Diencephalon (tissue), 1 donor: ENCODE data around the gene PATL1. TPM values are rescaled to one million over a fixed set of nuclear protein-coding genes. Genes with fewer than 3 reads are reported as not detected.

ENCODE experiments used
- small RNA-seq: library from RNA; depleted of rRNA; stranded (forward); fragments of <200 nt; gene quantifications from one replicate; pipeline ENCODE3, GENCODE V24; 2014
- total RNA-seq: library from RNA; depleted of rRNA; stranded (reverse); fragments of >200 nt; gene quantifications from one replicate; pipeline ENCODE4 v1.2.3, GENCODE V29; 2014

Gene PATL1, protein sequence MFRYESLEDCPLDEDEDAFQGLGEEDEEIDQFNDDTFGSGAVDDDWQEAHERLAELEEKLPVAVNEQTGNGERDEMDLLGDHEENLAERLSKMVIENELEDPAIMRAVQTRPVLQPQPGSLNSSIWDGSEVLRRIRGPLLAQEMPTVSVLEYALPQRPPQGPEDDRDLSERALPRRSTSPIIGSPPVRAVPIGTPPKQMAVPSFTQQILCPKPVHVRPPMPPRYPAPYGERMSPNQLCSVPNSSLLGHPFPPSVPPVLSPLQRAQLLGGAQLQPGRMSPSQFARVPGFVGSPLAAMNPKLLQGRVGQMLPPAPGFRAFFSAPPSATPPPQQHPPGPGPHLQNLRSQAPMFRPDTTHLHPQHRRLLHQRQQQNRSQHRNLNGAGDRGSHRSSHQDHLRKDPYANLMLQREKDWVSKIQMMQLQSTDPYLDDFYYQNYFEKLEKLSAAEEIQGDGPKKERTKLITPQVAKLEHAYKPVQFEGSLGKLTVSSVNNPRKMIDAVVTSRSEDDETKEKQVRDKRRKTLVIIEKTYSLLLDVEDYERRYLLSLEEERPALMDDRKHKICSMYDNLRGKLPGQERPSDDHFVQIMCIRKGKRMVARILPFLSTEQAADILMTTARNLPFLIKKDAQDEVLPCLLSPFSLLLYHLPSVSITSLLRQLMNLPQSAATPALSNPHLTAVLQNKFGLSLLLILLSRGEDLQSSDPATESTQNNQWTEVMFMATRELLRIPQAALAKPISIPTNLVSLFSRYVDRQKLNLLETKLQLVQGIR
- total RNA-seq = 5.8 TPM

DNA sequence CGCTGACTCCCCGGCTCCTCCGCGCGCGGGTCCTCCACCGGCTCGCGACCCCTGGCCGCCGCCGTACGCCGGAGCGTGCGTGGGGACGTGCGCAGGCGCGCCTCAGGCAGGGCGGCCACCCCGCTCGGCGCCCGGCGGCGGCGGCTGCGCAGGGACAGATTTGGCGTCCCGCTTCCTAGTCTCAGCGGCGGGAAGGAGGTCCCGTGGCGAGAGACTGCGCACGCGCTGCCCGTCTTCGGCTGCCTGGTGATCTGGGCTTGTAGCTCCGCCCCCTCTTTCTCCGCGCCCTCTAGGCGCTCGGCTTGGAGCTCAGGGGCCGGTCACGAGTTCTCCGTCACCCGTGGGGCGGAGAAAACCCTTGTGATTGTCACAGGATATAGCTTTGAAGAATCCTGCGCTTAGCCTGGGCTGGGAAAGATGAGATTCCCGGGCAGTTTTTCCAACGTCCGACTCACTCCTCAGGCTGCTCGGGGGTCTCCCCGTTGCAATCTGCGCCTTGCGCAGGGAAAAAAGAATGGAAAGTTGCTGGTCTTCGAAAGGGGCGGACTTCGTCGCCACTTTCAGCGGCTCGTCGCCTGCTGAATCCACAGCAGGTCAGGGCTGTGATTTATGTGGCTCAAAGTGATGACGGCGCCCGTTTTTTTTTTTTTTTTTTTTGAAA, at the start of gene PATL1:
TSS of gene PATL1 (minus strand) at position 88 of the 661 bp plus-strand sequence. CDS start 142 bp downstream, outside the sequence.

DNA sequence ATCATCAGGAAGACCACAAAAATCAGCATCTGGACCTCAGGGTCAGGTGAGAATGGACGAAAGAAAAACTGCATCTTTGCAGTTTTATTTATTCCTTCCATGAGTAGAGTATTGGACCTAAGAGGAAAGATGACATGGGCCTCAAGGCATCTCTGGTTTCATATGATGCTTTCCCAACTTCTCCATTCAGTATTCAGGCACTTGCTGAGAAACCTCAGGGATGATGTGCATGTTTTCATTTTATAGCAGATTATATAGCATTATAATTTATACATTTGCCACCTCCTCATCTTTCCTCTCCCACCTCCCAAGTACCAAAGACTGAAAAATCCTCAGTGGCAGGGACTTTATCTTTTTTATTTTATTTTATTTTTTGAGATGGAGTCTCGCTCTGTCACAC, 44.9 kb upstream of the PATL1 start, which contains the start of gene OR10V1:
TSS of gene OR10V1 (minus strand) at position 101 of the 400 bp plus-strand sequence. CDS start at position 101, 0 bp downstream.

DNA sequence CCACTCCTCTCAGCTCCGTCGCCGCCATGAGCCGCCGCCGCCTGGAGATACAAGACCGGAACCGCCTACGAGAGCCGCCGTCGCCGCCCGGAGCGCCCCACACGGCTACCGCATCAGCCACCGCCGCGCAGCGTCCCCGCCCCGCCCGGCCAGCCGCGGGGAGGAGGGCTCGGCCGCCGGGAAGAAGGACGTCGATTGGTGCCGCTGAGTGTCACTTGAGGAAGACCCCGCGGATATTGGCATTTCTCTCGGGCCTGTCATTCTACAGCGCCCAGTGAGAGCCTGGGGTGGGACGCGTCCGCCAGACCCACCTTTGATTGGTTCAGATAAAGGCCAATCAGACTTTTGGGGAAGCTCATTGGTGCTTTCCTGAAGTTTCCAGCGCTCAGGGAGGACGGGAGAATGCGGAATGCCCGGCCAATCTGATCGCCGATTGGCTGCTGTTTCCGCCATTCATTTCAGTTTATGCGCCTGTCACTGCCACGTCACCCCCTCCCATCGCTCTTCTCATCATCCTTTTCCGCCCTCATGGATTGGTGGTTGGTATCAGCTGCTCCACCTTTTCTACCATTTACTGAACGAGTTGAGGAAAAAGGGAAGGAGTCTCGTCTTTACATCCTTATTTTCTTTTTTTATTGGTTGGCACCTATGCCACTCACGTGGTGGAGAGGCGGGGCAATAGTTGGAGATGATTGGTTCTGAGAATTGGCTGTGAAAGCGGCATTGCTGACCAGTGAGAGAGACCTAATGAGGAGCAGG, 53.0 kb downstream of the PATL1 start, which contains the start of gene OSBP:
TSS of gene OSBP (minus strand) at position 138 of the 759 bp plus-strand sequence. CDS start at position 28, 110 bp downstream.

Small RNA genes within 50 kb of the gene (small RNA-seq; reads per million reads assigned to genes)
- gene MIR3162 = not detected

Other genes with a start within 250 kb of the PATL1 start
- not detected for gene OR5A2, start 242.6 kb downstream of the PATL1 start, total RNA-seq
- gene OR5A1, start 232.6 kb downstream of the PATL1 start, total RNA-seq = not detected
- gene OR4D6, start 212.1 kb downstream of the PATL1 start, total RNA-seq = not detected
- not detected for gene OR4D10, start 195.7 kb downstream of the PATL1 start, total RNA-seq
- gene OR4D11, start 165.5 kb downstream of the PATL1 start, total RNA-seq = not detected
- not detected for gene OR4D9, start 157.5 kb downstream of the PATL1 start, total RNA-seq
- 43.4 TPM for gene OSBP, start 53.3 kb downstream of the PATL1 start, total RNA-seq
- not detected for gene OR10V1, start 44.8 kb upstream of the PATL1 start, total RNA-seq
- 18.0 TPM for gene STX3, start 86.3 kb upstream of the PATL1 start, total RNA-seq
- gene MRPL16, start 141.7 kb upstream of the PATL1 start, total RNA-seq = 21.0 TPM
- gene CBLIF, start 176.5 kb upstream of the PATL1 start, total RNA-seq = not detected
- gene TCN1, start 197.4 kb upstream of the PATL1 start, total RNA-seq = not detected
- not detected for gene OOSP3, start 209.7 kb upstream of the PATL1 start, total RNA-seq